NCI-H2107 (cell line): ENCODE data around the gene ZYG11B.
"Not testable (repeated sequence)": the region's sequence is repeated elsewhere in the genome, so short reads cannot be mapped to it uniquely, and the experiment has no call there.

ENCODE experiments used
- DNase-seq: peaks from one replicate; lab custom pipeline; 2025; lab: John Stamatoyannopoulos, UW

Gene ZYG11B

GRCh38 chr1:52707927-52708655, 18.2 kb upstream of the ZYG11B start:
- no peak for DNase-seq

DNA sequence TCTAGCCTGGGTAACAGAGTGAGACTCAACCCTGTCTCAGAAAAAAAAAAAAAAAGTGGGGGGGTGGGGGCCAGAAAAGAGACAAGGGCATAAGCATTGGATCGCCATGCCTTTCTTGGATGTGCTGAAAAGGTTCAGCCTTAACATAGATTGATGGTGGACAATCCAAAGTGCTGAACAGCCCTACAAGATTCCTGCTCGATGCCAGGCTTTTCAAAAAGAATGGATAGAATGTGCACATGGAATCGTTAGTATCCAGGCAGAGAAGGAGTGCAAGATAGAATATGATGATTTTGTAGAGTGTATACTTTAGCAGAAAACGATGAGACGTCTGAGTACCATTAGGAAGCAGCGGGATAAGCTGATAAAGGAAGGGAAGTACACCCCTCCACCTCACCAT, 17.2 kb upstream of the ZYG11B start:
- DNase-seq = no peak

DNA sequence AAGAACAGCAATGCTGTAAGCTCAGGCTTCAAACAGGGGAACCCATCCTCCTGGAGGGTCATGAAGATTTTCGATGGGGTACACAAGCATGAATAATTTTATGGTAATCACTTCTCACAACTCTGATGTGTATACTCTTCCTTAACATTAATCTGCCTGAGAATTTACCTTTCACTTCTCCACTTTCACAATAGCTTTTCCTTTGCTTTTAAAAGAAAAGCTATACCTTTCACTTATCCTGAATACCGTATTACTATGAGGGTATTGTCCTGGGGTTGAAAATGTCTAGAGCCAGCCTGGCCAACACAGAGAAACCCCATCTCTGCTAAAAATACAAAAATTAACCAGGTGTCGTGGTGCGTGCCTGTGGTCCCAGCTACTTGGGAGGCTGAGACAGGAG, 12.7 kb upstream of the ZYG11B start:
- no peak for DNase-seq

DNA sequence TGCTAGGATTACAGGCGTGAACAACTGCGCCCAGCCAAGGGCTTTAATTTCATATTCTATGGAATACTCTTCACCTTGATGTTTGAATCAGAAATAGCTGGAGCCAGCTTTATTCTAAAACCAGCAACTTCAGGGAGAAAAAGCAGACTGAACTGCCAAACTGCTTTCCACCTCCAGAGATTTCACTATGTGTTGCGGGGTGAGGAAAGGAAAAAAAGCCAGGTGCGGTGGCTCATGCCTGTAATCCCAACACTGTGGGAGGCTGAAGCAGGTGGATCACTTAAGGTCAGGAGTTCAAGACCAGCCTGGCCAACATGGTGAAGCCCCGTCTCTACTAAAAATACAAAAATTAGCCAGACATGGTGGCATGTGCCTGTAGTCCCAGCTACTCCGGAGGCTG, 11.0 kb upstream of the ZYG11B start:
- DNase-seq = not testable (repeated sequence)

DNA sequence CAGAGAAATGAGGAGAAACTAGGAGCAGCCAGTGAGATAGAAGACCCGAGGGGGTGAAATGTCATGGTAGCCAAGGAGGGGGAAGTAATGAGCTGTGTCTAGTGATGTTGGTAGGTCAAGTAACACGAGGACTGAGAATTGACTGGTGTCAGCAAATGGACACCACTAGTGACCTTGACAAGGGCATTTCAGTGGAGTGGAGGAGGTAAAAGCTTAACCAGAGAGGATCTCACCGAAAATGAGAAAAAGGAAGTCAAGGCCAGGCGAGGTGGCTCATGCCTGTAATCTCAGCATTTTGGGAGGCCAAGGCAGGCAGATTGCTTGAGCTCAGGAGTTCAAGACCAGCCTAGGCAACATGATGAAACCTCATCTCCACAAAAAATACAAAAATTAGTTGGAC, 3.0 kb upstream of the ZYG11B start:
- DNase-seq = no peak

DNA sequence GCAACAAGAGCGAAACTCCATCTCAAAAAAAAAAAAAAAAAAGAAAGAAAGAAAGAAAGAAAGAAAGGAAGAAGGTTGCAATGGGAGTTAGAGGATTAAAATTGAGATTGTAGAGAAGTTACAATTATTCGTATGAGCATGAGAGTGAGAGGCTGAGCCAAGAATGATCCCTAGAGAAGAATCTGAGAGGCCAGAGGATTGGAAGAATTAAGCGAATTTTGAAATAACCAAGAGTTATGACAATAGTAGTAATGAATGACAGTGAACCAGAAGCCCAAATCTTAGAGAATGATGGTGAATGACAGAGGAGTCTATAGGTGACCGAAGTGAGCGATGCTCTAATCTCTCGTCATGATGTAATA, 369 bp upstream of the ZYG11B start:
- no peak for DNase-seq

- DNase-seq = no peak
These were observed 897 bp downstream of the ZYG11B start for GRCh38 chr1:52727114-52727586.

DNA sequence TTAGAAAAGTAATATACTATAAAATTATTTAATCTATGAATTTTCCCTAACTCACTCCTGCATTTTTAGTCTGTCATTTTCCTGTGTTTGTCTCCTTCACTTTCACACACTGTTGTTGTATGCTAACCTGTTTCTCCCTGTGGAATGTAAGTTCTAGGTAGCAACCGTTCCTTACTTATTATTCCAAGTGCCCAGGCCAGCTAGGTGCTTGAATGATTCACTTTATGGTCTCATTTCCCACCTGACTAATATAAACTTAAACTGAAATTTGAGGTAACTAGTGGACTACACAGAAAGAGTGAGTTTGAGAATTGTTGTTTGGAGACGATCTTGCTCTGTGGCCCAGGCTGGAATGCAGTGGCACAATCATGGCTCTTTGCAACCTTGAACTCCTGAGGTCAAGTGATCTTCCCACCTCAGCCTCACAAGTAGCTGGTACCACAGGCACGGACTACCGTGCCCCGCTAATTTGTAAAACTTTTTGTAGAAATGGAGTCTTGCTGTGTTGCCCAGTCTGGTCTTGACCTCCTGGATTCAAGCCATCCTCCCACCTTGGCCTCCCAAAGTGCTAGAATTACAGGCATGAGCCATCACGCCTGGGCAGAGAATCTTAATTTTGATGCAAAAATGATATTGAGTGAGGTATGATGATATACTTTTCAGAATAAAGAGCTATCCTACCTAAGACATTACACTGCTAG, 1.9 kb downstream of the ZYG11B start:
- no peak for DNase-seq

DNA sequence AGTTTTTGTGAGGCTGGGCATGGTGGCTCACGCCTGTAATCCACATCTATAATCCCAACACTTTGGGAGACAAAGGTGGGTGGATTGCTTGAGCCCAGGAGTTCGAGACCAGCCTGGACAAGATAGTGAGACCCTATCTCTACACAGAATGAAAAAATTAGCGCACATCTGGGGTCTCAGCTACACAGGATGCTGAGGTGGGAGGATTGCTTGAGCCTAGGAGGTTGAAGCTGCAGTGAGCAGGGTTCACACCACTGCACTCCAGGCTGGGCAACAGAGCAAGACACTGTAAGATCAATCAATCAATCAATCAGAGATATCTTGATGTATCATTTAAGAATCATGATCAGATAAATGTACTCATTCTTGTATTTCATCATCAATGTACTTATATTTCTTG, 7.1 kb downstream of the ZYG11B start:
- DNase-seq = no peak

- DNase-seq = not testable (repeated sequence)
These were observed 9.1 kb downstream of the ZYG11B start for GRCh38 chr1:52735371-52735770.

- no peak for DNase-seq
These were observed 11.9 kb downstream of the ZYG11B start for GRCh38 chr1:52738148-52738547.

GRCh38 chr1:52738893-52739292, 12.6 kb downstream of the ZYG11B start:
- DNase-seq = no peak

- DNase-seq = no peak
These were observed 13.6 kb downstream of the ZYG11B start for GRCh38 chr1:52739699-52740467.

DNA sequence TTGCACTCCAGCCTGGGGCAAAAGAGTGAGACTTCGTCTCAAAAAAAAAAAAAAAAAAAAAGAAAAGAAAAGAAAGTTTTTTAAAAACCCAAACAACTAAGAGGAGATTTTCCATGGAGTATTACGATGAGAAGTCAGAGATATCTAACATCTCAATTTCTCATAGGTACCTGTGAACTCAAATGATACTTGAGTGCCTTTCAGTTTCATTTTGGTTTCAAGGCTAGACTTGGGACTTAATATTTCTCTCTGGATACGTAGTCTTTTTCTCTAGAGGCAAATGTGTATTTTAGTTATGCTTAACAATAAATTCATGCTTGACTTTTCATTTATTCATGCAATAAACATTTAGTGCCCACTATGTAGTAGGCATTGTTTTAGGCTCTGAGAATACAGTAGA, 15.0 kb downstream of the ZYG11B start:
- DNase-seq = no peak

DNA sequence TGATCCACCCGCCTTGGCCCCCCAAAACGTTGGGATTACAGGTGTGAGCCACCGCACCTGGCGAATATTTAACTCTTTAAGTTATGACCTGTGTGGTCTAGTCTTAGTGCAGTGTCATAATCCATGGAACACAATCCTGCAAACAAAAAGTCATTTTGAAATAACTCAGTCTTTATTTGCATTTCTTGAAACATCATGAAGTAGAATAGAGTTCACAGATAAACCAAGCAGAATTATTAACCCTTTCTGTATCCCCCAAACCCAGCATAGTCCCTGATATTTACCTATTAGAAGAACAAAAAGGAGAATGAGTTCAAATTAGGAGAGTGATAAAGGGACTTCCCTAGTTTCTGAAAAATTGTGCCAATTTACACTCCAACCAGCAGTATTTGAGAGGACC, 19.9 kb downstream of the ZYG11B start:
- DNase-seq = no peak

GRCh38 chr1:52747450-52747849, 21.2 kb downstream of the ZYG11B start:
- DNase-seq = no peak

DNA sequence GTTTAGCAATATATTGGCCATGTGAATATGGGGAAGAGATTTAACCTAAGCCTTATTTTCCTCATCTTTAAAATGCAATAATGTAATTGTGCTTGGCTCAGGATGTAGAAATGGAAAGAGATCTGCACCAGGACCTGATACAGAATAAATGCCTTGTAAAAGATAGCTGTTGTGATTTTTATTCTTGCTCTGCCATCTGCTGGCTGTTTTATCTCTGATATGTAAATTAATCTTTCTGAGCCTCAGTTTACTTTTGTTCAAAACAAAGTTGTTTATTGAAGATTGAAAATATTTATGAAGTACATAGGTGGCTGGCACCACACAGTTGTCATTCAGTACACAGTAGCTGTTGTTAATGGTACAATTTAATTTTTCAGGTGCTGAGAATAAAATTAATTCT, 21.9 kb downstream of the ZYG11B start:
- DNase-seq = no peak

- DNase-seq = not testable (repeated sequence)
These were observed 23.2 kb downstream of the ZYG11B start for GRCh38 chr1:52749496-52749895.

- DNase-seq = not testable (repeated sequence)
These were observed 23.9 kb downstream of the ZYG11B start for GRCh38 chr1:52750139-52750538.

DNA sequence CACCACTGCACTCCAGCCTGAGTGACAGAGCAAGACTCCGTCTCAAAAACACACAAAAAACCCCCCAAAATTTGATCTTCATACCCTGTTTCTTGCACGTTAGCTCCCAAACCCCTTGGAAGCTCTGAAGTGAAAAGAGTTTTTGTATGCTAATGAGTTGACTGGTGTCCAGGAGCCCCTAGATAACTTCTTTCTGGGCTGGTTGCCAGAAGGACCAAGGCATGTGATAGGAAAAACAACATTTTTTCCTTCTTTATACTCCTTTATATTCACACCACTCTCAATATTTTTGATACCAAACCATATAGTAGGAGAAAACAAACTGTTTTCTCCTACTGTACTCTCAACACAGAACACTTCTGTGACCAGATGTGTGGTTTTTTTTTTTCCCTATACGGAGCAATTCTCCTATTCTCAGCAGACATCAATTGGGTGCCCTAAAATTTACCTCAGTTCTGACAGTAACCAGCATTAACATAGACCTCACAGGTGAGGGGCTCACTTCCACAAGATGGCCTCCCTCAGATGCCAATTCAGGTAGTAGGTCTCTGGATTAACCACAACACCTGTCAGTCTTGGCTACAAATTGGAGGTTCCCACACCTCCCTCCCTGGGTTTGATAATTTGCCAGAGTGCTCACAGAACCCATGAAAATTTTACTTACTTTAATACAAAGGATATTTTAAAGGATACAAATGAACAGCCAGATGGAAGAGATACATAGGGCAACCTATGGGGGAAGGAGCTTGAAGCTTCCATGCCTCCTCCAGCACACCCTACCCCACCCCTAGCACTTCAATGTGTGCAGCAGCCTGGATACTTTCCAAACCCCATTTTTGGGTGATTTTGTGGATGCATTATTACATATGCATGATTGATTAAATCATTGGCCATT, 25.6 kb downstream of the ZYG11B start:
- DNase-seq = no peak

DNA sequence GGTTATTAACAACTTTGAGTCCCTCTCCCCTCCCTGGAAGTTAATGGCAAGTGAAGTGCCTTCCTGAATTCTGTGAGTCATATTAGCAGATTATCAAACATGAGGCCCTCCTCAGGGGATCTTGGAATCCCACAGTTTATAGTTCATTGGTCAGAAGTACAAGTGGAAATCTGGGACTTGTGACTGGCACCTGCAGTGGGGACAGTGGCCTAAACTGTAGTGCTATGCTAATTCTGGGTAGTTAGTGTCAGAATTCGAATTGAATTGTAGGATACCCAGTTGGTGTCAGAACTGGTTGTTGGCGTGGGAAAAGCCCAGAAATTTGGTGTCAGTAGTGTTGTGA, 26.2 kb downstream of the ZYG11B start:
- no peak for DNase-seq

- no peak for DNase-seq
These were observed 26.9 kb downstream of the ZYG11B start for GRCh38 chr1:52753169-52753568.
